LNCAP (cell line): ENCODE data around the gene HOXA5.

Experiments
- TF ChIP-seq, protein P1 (sequence below): fragments of 450-650 bp; IDR thresholded peaks from 2 replicates; pipeline ENCODE4 v1.5.1; 2017; ENCODE audit warnings: mild to moderate bottlenecking

Gene HOXA5

DNA sequence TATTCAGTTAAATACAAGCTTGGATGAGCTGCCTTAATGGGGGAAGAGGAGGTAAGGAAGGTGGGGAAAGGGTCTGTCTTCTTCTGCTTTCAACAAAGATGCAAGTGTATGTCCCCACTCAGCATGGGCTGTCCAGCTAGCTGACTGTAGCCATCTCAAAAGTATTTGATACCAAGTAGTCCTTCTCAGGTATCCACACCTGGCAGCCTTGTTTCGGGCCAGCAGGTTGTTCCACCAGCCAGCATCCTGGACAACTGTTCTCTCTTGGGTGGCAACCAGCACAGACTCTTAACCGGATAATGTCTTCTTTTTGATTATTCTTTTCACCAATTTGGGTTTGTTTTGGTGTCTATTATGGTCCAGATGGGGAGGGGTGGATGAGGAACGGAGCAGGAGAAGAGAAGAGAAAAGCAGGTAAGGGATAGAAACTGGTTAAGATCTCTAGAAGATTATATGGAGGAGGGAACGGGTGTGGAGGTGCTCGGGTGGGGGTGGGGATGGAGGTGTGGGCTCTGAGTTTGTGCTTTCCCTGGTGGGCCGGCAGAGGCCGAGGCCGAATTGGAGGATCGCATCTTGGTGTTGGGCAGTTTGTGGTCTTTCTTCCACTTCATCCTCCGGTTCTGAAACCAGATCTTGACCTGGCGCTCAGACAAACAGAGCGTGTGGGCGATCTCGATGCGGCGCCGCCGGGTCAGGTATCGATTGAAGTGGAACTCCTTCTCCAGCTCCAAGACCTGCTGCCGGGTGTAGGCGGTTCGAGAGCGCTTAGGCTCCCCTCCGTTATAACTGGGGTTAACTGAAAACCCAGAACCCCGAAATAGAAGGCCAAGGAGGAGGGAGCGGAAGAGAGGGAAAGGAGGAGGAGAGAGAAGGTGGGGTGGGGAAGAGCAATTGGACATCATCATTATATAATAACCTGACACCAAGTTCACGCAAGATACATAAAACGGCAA lies 14.4 kb downstream of the HOXA5 start:
- TF ChIP-seq, protein P1, sequence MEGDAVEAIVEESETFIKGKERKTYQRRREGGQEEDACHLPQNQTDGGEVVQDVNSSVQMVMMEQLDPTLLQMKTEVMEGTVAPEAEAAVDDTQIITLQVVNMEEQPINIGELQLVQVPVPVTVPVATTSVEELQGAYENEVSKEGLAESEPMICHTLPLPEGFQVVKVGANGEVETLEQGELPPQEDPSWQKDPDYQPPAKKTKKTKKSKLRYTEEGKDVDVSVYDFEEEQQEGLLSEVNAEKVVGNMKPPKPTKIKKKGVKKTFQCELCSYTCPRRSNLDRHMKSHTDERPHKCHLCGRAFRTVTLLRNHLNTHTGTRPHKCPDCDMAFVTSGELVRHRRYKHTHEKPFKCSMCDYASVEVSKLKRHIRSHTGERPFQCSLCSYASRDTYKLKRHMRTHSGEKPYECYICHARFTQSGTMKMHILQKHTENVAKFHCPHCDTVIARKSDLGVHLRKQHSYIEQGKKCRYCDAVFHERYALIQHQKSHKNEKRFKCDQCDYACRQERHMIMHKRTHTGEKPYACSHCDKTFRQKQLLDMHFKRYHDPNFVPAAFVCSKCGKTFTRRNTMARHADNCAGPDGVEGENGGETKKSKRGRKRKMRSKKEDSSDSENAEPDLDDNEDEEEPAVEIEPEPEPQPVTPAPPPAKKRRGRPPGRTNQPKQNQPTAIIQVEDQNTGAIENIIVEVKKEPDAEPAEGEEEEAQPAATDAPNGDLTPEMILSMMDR, result no peak

GRCh38 chr7:27128034-27128433 lies 15.4 kb downstream of the HOXA5 start:
- TF ChIP-seq, protein P1, result no peak

GRCh38 chr7:27126596-27127327 lies 16.7 kb downstream of the HOXA5 start:
- TF ChIP-seq, protein P1, result no peak

GRCh38 chr7:27125986-27126394 lies 17.5 kb downstream of the HOXA5 start:
- TF ChIP-seq, protein P1, result no peak

GRCh38 chr7:27124902-27125689 lies 18.4 kb downstream of the HOXA5 start:
- TF ChIP-seq, protein P1, result no peak

- TF ChIP-seq, protein P1, result no peak
Observed at GRCh38 chr7:27124096-27124901, 19.2 kb downstream of the HOXA5 start.
